GM12872 (cell line): ENCODE data around the gene KCNJ6.

Experiments
- TF ChIP-seq, protein P1 (sequence below): IDR thresholded peaks from 3 replicates; pipeline ENCODE4 v1.5.1; 2011; ENCODE audit warnings: low read depth, mild to moderate bottlenecking, low read length, moderate library complexity; ENCODE audit not compliant: insufficient read depth

Gene KCNJ6

DNA sequence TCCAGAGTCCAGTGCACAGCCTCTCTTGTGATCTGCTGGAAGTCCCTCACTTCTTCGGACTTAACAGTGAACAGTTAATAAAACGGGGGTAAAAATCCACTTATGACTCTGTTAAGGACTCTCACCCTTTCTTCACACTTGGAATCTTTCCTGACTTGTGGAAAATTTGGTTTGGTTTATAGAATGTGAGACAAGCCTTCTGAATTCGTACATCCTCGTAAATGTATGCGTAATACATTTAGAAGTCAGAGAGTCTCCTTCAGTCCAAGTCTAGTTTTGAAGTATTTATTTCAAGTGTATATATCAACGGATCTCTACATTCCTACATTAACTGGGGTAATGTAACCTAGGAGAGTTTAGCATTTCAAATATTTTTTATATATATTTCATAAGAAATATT, 270.4 kb downstream of the KCNJ6 start:
- TF ChIP-seq, protein P1, sequence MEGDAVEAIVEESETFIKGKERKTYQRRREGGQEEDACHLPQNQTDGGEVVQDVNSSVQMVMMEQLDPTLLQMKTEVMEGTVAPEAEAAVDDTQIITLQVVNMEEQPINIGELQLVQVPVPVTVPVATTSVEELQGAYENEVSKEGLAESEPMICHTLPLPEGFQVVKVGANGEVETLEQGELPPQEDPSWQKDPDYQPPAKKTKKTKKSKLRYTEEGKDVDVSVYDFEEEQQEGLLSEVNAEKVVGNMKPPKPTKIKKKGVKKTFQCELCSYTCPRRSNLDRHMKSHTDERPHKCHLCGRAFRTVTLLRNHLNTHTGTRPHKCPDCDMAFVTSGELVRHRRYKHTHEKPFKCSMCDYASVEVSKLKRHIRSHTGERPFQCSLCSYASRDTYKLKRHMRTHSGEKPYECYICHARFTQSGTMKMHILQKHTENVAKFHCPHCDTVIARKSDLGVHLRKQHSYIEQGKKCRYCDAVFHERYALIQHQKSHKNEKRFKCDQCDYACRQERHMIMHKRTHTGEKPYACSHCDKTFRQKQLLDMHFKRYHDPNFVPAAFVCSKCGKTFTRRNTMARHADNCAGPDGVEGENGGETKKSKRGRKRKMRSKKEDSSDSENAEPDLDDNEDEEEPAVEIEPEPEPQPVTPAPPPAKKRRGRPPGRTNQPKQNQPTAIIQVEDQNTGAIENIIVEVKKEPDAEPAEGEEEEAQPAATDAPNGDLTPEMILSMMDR: no peak

DNA sequence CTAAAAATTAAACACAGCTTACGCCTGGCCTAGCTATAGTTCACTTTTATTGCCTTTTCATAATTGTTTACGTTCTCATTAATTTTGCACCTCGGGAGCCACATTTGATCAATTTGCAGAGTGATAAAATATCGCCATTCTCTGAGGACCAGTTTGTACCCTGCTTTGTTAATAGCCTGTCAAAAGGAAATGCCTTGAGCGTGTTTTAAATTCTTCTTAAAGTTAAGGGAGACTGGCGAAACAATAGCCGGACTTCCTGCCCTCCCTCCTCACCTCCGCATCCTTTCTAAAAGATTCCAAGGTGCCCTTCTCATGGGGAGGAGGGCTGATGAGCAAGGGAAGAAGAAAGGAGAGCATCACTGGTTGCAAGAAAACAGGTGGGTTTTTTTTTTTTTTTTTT, 271.6 kb downstream of the KCNJ6 start:
- TF ChIP-seq, protein P1: no peak

DNA sequence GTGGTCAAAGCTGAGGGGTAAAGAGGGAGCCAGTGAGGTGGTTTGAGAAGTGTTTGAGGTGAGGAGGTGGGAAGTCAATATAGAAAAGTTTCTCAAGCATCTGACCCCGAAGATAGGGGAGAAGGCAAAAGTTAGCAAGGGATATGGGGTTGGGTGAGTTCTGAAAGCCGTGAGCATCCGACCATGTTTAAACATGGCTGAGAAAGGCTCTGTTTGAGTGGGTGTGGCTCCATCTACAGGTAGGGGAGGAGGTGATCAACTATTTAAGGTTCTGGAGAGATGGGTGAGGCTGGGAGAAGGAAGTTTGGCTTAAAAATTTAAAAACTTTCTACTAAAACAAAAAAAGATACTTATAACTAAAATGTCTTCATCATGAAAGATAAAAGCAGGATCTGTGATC, 273.8 kb downstream of the KCNJ6 start:
- TF ChIP-seq, protein P1: peak; percentile 46

DNA sequence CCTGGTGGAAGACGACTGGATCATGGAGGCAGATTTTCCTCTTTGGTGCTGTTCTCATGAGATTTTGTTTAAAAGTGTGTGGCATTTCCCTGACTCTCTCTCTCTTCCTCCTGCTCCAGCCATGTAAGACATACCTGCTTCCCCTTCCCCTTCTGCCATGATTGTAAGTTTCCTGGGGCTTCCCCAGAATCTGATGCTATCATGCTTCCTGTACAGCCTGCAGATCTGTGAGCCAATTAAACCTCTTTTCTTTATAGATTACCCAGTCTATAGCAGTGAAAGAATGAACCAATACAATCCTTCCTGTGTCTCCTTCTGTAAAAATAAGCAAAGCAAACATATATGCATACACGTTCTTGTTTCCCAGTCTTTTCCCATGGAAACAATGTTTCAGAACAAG, 276.5 kb downstream of the KCNJ6 start:
- TF ChIP-seq, protein P1: no peak

DNA sequence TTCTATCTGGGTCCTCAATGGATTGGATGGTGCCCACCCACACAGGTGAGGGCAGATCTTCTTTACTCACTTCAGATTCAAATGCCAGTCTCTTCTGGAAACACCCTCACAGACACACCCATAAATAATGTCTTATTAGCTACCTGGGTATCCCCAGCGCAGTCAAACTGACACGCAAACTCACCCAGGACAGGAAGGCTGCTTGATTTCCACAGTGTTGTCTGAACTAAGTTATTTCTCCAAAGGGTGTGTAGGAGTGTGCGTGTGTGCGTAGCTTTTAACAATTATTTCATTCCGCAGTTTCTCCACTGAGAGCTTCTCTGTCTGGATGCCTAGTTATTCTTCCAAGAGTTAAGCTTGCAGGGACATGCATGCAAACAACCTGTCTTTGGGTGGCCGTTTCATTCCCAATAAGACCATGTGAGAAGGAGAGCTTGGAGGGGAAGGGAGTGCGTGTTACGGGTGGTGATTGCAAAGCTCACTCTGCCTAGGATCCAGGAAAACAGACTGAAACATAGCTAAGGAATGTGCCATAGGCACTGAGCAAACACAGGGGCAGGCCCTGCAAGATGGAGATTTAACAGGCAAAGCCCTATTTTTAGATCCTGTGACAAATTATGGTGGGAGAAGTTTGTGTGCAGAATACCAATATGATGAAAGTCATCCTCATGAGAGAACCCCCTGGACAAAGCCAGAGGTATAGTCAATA, 280.0 kb downstream of the KCNJ6 start:
- TF ChIP-seq, protein P1: no peak

DNA sequence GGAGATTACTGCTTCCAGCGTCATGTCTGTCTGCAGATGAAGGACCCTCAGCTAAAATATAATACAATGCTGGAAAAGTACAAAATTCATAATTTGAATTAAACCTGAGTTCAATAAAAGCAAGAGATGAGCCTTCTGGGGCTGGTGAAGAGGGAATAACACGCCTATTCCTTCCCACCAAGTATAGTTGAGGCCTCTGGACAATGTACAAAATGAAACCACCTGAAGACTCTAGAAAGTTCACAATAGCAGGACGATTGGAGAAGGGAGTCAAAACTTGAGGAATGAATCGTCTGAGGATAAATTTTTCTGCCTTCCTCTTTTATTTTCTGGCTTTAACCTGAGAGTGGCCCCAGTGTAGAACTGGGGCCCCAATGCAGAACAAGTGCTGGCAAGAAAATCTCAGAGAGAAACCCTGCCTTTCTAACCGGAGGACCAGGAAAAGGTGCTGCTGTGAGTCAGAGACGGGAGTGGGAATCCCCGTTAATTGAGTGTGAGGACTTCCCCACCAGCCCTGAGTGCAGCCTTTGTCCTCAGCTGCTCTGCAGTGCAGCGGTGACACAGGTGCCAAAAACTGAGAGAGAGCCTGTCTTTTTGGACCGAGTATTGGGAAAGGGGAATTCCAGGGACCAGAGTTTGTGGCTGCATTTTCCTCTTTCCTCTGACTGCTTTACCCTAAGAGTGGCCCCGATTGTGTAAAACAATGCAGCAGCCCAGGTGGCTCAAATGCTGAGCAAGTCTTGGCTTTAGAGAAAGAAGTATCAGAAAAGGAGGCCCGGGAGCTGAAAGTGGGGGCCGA, 284.7 kb downstream of the KCNJ6 start:
- TF ChIP-seq, protein P1: no peak

DNA sequence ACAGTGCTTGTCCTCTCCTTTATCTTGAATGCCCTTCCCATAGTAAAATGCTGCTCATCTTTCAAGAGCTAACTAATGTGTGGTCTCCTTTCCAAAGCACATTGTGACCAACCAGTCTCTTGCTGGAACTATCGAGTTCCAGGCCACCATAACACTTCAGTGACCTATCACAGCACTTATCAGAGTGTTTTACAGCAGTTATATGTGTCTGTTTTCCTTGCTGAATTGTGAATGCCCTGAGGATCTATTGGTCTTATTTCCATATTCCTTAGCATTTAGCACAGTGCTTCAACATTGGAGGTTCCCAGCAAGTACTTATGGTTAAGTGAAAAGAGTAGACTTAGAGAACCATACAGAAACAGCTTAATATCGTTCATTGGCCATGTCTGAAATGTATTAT, 285.4 kb downstream of the KCNJ6 start:
- TF ChIP-seq, protein P1: no peak
